ENCODE data around the gene CSRNP3. TPM values are rescaled to one million over a fixed set of nuclear protein-coding genes. Genes with fewer than 3 reads are reported as not detected.

The CSRNP3 gene
- total RNA-seq, 1 donor from 2014 or later, result not detected

DNA sequence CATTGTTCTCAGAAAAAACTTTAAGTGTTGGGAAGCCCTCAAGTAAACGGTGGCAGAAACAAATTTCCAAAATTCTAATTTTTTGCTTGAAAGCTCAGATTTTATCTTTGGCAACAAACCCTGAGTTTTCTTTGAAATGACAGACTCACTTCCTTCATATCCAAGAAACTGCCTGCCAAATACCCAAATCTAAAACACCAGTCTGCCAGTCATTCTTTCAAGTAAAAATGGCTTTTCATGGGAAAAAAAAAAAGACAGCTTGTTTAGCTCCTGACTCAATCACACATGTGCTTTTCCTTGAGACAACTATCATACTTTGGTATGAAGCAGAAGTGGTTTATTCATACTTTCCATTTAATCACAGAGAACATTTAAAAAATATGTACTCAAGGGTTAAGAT is 40.6 kb upstream of the CSRNP3 start:
- no peaks in the 10 kb centered on the region for H3K27me3 Mint-ChIP-seq
- no peak overlapping the region for H3K4me3 Mint-ChIP-seq
- ChIA-PET POLR2A (no interaction called here), CTCF (no interaction called here)
- no peak for DNase-seq
- TF ChIP-seq, protein P1, sequence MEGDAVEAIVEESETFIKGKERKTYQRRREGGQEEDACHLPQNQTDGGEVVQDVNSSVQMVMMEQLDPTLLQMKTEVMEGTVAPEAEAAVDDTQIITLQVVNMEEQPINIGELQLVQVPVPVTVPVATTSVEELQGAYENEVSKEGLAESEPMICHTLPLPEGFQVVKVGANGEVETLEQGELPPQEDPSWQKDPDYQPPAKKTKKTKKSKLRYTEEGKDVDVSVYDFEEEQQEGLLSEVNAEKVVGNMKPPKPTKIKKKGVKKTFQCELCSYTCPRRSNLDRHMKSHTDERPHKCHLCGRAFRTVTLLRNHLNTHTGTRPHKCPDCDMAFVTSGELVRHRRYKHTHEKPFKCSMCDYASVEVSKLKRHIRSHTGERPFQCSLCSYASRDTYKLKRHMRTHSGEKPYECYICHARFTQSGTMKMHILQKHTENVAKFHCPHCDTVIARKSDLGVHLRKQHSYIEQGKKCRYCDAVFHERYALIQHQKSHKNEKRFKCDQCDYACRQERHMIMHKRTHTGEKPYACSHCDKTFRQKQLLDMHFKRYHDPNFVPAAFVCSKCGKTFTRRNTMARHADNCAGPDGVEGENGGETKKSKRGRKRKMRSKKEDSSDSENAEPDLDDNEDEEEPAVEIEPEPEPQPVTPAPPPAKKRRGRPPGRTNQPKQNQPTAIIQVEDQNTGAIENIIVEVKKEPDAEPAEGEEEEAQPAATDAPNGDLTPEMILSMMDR (IDR thresholded peaks at IDR 0.05), result no peak
- H3K27ac Mint-ChIP-seq, result no peak overlapping the region
- H3K4me1 Mint-ChIP-seq, result no peaks in the 10 kb centered on the region
- H3K36me3 Mint-ChIP-seq (ENCODE audit: low read depth), result no peaks in the 10 kb centered on the region
- H3K9me3 Mint-ChIP-seq, result no peaks in the 10 kb centered on the region
- intact Hi-C loops (cut with micrococcal nuclease), result no loop called here
- ATAC-seq (ENCODE audit: low read depth), result no peak

DNA sequence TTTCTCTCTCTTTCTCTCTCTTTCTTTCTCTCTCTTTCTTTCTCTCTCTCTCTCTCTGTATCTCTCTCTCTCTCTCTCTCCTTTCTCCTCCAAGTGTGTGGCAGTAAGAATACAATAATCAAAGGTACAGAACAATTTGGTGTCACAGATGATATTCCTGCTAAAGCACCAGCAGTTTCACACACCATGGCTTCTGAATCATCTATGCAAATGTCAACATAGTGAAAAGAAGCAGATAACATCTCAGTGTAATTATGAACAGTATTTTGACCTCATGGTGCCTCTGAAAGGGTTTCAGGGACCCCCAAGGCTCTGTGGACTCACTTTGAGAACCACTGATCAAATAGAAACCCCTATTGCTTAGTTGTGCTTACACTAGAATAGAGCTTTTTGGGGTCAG is 38.5 kb upstream of the CSRNP3 start:
- POLR2A ChIA-PET, result no interaction called here
- no peak overlapping the region for H3K27ac Mint-ChIP-seq
- intact Hi-C loops (cut with micrococcal nuclease), result no loop called here
- no peaks in the 10 kb centered on the region for H3K4me1 Mint-ChIP-seq
- no peaks in the 10 kb centered on the region for H3K9me3 Mint-ChIP-seq
- CTCF ChIA-PET, result no interaction called here
- H3K4me3 Mint-ChIP-seq, result no peak overlapping the region
- TF ChIP-seq, protein P1 (IDR thresholded peaks at IDR 0.05), result no peak
- ATAC-seq (ENCODE audit: low read depth) (no peak), DNase-seq (no peak)
- H3K27me3 Mint-ChIP-seq, result no peaks in the 10 kb centered on the region
- no peaks in the 10 kb centered on the region for H3K36me3 Mint-ChIP-seq (ENCODE audit: low read depth)

GRCh38 chr2:165432234-165432966 is 37.1 kb upstream of the CSRNP3 start:
- ATAC-seq (ENCODE audit: low read depth), result no peak
- no peaks in the 10 kb centered on the region for H3K36me3 Mint-ChIP-seq (ENCODE audit: low read depth)
- H3K4me1 Mint-ChIP-seq, result no peaks in the 10 kb centered on the region
- no peak overlapping the region for H3K4me3 Mint-ChIP-seq
- ChIA-PET CTCF (no interaction called here), POLR2A (no interaction called here)
- TF ChIP-seq, protein P1 (IDR thresholded peaks at IDR 0.05), result no peak
- intact Hi-C loops (cut with micrococcal nuclease), result no loop called here
- no peaks in the 10 kb centered on the region for H3K27me3 Mint-ChIP-seq
- no peak overlapping the region for H3K27ac Mint-ChIP-seq
- H3K9me3 Mint-ChIP-seq, result no peaks in the 10 kb centered on the region
- DNase-seq, result no peak

DNA sequence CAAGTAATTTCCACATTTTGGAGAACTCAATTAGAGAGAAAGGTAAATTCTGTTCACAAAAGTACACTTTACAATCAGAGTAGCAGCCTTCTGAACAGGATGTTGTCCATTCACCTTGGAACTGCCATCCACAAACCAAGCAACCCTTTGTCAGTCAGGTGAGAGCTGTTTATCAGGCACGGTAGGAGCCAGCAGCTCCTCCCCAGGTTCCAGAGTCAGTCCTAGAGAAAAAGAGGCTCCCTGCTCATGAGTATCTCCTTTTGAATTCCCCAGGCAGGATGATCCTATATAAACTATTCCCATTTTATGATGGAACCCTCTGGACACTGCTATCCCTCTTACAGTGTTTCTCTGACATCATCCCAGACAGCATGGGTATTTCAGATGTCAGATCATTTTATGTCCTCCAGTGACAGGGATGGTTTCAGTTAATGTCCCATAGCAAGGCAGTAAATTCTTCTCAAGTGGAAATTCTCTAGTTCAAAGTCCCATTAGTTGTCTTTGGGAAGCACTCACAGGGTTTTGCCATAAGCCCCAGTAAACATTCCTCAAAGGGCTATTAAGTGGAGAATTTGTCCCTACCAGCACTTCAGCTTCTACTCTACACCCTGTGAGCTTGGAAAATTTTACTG is 34.5 kb upstream of the CSRNP3 start:
- no peak for DNase-seq
- TF ChIP-seq, protein P1 (IDR thresholded peaks at IDR 0.05), result no peak
- no peak overlapping the region for H3K27ac Mint-ChIP-seq
- ChIA-PET POLR2A (no interaction called here), CTCF (no interaction called here)
- no peaks in the 10 kb centered on the region for H3K4me1 Mint-ChIP-seq
- H3K4me3 Mint-ChIP-seq, result no peak overlapping the region
- H3K36me3 Mint-ChIP-seq (ENCODE audit: low read depth), result no peaks in the 10 kb centered on the region
- no peak for ATAC-seq (ENCODE audit: low read depth)
- intact Hi-C loops (cut with micrococcal nuclease), result no loop called here
- H3K9me3 Mint-ChIP-seq, result no peaks in the 10 kb centered on the region
- no peaks in the 10 kb centered on the region for H3K27me3 Mint-ChIP-seq

GRCh38 chr2:165435611-165436010 is 33.9 kb upstream of the CSRNP3 start:
- Mint-ChIP-seq H3K36me3 (ENCODE audit: low read depth) (no peaks in the 10 kb centered on the region), H3K27ac (no peak overlapping the region), H3K9me3 (no peaks in the 10 kb centered on the region), H3K27me3 (no peaks in the 10 kb centered on the region), H3K4me1 (no peaks in the 10 kb centered on the region), H3K4me3 (no peak overlapping the region)
- ATAC-seq (ENCODE audit: low read depth), result no peak
- TF ChIP-seq, protein P1 (IDR thresholded peaks at IDR 0.05), result no peak
- DNase-seq, result no peak
- ChIA-PET CTCF (no interaction called here), POLR2A (no interaction called here)
- intact Hi-C loops (cut with micrococcal nuclease), result no loop called here

Measured in activated B cell treated with CpG ODN at 0.5 μM for 24 hours (primary cell).